Stimulated activated CD8-positive, alpha-beta memory T cell treated with anti-CD3 and anti-CD28 coated beads, Interleukin-15, amount 100 ng/mL, for 1 hour (primary cell): ENCODE measurements around the gene PRRG2.
A peak's percentile ranks its signal among the peaks of the same experiment; 100 is the strongest.

ENCODE experiments used
- DNase-seq: peaks from one replicate; pipeline ENCODE4 v3.0.0-alpha.2; 2020; ENCODE audit warnings: low read depth

The PRRG2 gene

DNA sequence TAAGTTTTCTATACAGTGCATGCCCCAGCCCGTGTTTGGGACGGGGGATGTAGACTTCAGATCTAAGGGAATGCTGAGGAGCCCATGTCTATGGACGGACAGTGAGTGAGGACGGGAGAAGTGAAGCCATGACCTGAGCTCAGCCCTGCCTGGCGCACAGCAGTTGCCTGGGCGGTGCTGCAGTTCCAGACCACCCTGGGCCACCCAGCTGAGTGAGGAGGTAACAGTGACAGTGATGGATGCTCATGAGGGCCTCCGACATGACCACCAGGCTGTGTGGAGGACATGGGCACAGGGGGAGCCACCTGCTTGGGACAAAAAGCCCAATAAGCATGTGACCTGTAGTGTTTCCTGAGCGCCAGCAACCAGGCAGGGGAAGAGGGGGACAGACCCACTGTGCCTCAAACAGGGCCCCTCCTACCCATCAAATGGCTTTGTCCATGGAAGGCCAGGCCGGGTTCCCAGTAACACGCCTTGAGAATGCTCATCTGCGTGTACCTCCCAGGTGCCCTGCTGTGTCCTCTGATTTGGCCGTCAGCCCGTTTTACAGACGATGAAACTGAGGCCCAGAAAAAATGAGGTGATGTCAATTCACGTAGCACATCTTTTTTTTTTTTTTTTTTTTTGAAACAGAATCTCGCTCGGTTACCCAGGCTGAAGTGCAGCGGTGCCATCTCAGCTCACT is 23.3 kb upstream of the PRRG2 start:
- DNase-seq, result no peak

GRCh38 chr19:49558591-49558990 is 22.5 kb upstream of the PRRG2 start:
- no peak for DNase-seq

GRCh38 chr19:49559443-49559842 is 21.7 kb upstream of the PRRG2 start:
- DNase-seq, result no peak

- no peak for DNase-seq
Measured at GRCh38 chr19:49559928-49560327, 21.2 kb upstream of the PRRG2 start.

- DNase-seq, result no peak
Measured at GRCh38 chr19:49560358-49560900, 20.7 kb upstream of the PRRG2 start.

DNA sequence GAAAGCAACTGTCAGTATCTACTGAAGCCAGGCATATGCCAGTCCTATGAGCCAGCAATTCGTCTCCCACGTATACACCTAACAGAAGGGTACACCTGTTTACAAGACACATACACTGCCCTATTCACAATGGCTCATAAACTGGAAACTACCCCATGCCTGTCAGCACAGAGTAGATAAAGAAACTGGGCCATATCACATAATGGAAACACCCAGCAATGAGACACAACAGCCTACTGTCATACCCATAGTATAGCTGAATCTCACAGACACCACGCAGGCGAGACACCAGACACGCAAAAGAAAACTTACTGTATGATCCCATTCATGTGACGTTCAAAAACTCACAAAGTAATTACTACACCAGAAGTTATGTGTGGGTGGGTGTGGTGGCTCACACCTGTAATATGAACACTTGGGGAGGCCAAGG is 16.5 kb upstream of the PRRG2 start:
- DNase-seq, result no peak

GRCh38 chr19:49565261-49565660 is 15.9 kb upstream of the PRRG2 start:
- DNase-seq, result no peak

DNA sequence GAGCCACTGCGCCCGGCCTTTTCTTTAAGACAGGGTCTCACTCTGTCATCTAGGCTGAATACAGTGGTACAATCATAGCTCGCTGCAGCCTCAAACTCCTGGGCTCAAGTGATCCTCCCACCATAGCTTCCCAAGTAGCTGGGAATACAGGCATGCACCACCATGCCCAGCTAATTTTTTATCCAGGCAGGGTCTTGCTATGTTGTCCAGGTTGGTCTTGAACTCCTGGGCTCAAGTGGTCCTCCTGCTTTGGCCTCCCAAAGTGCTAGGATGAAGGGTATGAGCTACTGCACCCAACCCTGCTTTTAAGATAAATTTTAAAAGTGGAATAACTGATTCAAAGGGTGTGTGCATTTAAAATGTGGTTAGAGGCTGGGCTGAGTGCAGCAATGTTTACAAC is 14.8 kb upstream of the PRRG2 start:
- DNase-seq, result no peak

GRCh38 chr19:49567861-49568441 is 13.2 kb upstream of the PRRG2 start:
- no peak for DNase-seq

DNA sequence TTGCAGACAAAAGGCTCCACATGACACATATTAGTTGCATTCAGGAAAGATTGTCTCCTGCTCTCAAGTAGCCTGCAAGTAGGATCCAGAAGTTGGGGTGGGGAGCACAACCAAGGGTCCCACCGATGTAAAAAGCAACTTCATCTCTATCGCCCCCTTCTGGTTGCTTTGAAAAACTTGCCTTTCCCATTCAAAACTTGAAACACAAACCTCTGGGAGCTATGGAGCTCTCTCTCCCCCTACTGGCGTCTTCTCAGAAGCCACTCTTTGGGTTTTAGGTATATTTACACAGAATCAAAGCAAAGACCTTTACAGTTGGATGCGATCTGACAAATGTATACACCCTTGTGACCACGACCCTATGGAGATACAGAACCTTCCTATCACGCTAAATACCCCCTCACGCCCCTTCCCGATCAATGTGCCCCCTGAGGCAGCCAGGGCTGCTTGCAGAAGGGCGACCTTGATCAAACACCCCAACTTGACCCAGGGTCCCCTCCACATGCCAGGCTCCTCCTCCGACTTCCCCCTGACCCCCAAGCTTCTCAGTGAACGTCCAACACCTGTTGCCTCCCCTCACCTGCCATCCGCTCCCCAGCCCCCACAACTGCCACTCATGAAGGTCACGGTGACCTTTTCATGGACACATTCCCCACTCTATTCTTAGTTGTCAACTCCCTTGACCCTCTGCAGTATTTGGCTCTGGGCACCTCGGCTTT is 10.8 kb upstream of the PRRG2 start:
- DNase-seq, result no peak

DNA sequence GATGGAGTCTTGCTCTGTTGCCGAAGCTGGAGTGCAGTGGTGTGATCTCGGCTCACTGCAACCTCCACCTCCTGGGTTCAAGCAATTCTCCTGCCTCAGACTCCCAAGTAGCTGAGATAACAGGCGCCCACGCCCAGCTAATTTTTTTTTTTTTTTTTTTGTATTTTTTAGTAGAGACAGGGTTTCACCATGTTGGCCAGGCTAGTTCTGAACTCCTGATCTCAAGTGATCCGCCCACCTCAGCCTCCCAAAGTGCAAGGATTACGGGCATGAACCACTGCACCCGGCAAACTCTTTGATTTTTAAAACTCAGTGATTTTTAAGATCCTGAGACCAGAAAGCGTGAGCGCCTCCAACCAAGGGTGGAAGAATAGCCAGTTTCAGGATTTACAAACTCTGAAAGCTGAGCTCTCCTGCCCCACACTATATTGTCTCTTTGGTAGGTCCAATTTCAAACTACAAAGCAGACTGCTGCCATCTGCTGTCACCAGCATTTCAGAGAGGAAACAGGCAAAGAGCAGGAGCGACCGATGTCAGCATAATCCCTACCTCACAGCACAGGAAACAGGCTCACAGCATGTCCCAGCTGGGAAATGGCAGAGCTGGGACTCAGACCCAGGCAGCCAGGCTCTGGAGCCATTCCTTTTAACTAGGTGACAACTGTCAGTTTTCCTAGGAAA is 10.0 kb upstream of the PRRG2 start:
- no peak for DNase-seq

- no peak for DNase-seq
Measured at GRCh38 chr19:49573009-49573408, 8.1 kb upstream of the PRRG2 start.

DNA sequence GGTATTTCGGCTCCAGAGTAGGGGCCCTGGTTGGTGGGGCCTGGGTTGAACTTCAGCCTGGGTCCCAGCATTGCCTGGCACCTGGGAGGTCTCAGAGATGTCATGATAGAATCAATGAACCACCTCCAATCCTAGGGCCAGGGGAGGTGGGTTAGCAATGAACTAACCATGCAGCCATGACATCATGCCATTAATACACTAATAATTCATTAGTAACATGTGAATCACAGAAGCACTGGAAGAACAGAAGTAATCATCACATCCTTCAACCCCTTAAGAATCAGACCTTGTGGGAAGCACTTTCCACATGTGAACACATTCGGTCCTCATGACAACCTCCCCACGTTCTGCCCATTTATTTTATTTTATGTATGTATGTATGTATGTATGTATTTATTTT is 7.7 kb upstream of the PRRG2 start:
- DNase-seq, result no peak

DNA sequence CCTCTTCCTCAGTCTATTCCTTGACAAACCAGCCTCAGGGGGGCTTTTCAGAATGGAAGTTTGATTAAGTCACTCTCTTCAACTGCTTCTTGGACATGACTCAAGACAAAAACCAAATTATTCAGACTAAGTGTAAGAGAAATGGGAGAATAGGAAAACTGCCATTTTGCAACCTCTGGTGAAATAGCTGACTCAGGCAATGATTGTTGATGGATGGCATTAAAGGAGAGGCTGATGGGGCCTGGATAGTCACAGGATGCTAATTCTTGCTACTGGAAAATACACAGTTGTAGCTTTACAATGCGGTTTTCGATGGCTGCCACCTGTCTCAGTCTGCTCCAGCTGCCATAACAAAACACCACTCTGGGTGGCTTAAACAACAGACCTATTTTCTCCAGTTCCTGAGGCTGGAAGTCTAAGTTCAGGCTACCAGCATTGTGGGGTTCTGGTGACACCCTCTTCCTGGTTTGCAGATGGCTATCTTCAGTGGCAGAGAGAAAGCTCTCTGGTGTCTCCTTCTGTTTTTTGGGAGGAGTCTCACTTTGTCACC is 6.8 kb upstream of the PRRG2 start:
- no peak for DNase-seq

DNA sequence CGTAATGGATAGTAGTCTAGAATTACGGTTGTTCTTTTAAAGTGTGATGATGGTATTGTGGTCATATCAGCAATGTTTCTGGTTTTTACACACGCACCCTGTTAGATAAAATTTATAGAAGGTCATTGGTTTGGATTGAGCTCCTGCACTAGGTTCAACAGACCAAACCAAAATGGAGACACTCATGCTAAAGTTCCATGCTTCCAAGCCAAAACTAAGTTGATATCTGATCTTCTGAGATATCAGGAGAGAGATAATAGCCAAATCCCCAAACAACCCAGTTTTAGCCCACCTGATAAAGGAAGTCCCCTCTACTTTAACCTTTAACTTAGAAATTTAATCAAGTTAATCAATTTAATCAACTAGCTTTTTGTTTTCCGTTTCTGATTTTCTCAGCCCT is 1.9 kb upstream of the PRRG2 start:
- DNase-seq, result no peak

DNA sequence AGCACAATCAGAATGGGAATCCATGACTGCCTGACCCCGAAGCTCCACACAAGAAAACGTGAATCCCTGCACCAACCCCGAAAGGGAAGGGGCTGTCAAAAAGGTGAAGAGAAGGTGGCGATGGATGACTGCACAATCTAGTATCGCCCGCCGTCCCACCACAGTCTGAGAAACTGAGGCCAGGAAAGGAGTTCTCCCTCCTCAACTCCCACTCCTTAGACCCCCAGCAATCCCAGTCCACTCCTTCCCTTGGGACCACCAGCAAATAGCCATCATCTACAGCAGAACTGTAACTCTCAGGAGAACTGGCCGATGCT is 1.2 kb upstream of the PRRG2 start:
- no peak for DNase-seq

GRCh38 chr19:49580264-49581006 is 681 bp upstream of the PRRG2 start, which contains the start of gene NOSIP:
Gene NOSIP, minus strand, starts transcription at chr19:49580556. Its CDS starts 19,865 bp downstream, at chr19:49560691.
- peak; percentile 95 for DNase-seq

DNA sequence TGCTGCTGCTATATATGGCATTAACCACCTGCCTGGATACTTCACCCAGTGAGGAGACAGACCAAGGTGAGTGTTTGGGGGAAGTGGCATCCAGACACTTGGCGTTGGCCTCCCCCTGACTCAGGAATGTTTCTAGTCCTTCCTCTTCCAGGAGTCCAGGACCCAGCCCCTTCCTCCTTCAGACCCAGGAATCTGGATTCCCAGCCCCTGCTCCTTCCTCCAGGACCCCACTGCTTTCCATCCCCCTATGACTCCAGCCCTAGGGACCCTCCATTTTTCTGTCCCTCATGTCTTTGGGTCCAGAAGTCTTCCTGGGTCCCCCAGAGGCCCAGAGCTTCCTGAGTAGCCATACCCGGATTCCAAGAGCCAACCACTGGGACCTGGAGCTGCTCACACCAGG is 2.1 kb downstream of the PRRG2 start:
- no peak for DNase-seq

DNA sequence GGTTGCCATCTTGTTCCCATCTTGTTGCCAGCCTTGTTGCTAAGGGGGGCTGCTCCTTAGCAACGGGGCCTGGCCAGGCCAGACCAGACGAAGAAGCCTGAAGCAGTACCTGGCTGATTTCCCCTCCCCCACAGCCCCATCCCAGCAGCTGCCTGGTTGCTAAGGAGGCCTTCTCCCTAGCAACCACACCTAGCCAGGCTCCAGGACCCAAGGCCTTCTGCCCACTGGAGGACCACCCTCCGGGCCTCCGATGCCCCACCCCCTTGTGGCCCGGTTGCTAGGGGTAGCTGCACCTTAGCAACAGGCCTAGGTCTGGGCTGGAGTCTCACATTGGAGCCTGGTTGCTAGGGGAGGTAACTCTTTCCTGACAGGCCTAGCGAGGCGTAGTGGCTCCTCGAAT is 3.9 kb downstream of the PRRG2 start:
- no peak for DNase-seq

- DNase-seq, result no peak
Measured at GRCh38 chr19:49587227-49587626, 6.1 kb downstream of the PRRG2 start.

GRCh38 chr19:49588365-49589122 is 7.4 kb downstream of the PRRG2 start:
- DNase-seq, result no peak
